Osteoblast (primary cell): ENCODE results near the gene UGT1A7. TPM values are rescaled to one million over a fixed set of nuclear protein-coding genes. Genes with fewer than 3 reads are reported as not detected.

Source experiments
- DNase-seq: peaks from one replicate; pipeline ENCODE4 v3.0.0; 2011; ENCODE audit warnings: low spot score, mixed read lengths; ENCODE audit not compliant: insufficient read length; ENCODE audit errors: missing footprints
- H2AFZ ChIP-seq: 2 replicates; pipeline ENCODE4 v1.6.0; 2011; ENCODE audit warnings: mild to moderate bottlenecking, low read length
- H3K27ac ChIP-seq: 2 replicates; pipeline ENCODE4 v1.5.1; 2011; ENCODE audit warnings: mild to moderate bottlenecking, low read depth, low read length, moderate library complexity
- H3K27me3 ChIP-seq: 2 replicates; pipeline ENCODE4 v1.6.0; 2012; ENCODE audit warnings: mild to moderate bottlenecking, control low read depth, inconsistent platforms, low read length, moderate library complexity; ENCODE audit not compliant: insufficient read depth
- H3K36me3 ChIP-seq: 2 replicates; pipeline ENCODE4 v1.5.1; 2011; ENCODE audit warnings: mild to moderate bottlenecking, low read length, control low read depth, moderate library complexity; ENCODE audit not compliant: insufficient read depth
- H3K4me1 ChIP-seq: 2 replicates; pipeline ENCODE4 v1.5.1; 2011; ENCODE audit warnings: mild to moderate bottlenecking, low read length, control low read depth, moderate library complexity; ENCODE audit not compliant: insufficient read depth
- H3K4me2 ChIP-seq: 2 replicates; pipeline ENCODE4 v1.6.0; 2011; ENCODE audit warnings: mild to moderate bottlenecking, low read length; ENCODE audit not compliant: insufficient read depth
- H3K4me3 ChIP-seq: fragments of 200-600 bp; sonication (generic); 3 replicates; pipeline ENCODE4 v1.5.1; 2012; ENCODE audit warnings: mild to moderate bottlenecking, low read length, inconsistent platforms; ENCODE audit not compliant: insufficient read depth
- H3K79me2 ChIP-seq: 2 replicates; pipeline ENCODE4 v1.6.0; 2012; ENCODE audit warnings: mild to moderate bottlenecking, low read length, control low read depth, inconsistent platforms; ENCODE audit not compliant: insufficient read depth
- H3K9me3 ChIP-seq: 2 replicates; pipeline ENCODE4 v1.5.1; 2011; ENCODE audit warnings: low read depth, low read length, control low read depth
- H4K20me1 ChIP-seq: 2 replicates; pipeline ENCODE4 v1.6.0; 2012; ENCODE audit warnings: mild to moderate bottlenecking, low read length, control low read depth; ENCODE audit not compliant: insufficient read depth
- CTCF ChIP-seq: IDR thresholded peaks from 2 replicates; pipeline ENCODE4 v1.5.1; 2011; ENCODE audit warnings: mild to moderate bottlenecking, low read depth, low read length, moderate library complexity; ENCODE audit errors: extremely low read depth
- total RNA-seq: library from RNA; depleted of rRNA; stranded (reverse); fragments of >200 nt; gene quantifications from 2 replicates; pipeline ENCODE4 v1.2.3, GENCODE V29; 2012

The UGT1A7 gene
- total RNA-seq, 1 donor = not detected

GRCh38 chr2:233760043-233760442, 78.3 kb downstream of the UGT1A7 start, which contains the start of gene UGT1A1:
TSS of gene UGT1A1 (plus strand) at chr2:233760270. CDS start at chr2:233760288, 18 bp downstream.
- Histone ChIP-seq H3K36me3 (no peaks in the 10 kb centered on the region), H2AFZ (no peak within 1 kb of the TSS), H3K4me2 (no peak within 1 kb of the TSS), H3K4me1 (peaks cover 28% of the 10 kb centered on the region), H3K79me2 (no peaks in the 10 kb centered on the region), H4K20me1 (no peaks in the 10 kb centered on the region), H3K9me3 (no peaks in the 10 kb centered on the region), H3K4me3 (no peak within 1 kb of the TSS), H3K27me3 (no peaks in the 10 kb centered on the region), H3K27ac (no peak within 1 kb of the TSS)
- no peak for DNase-seq
- no peak for TF ChIP-seq CTCF

GRCh38 chr2:233761040-233761769, 79.5 kb downstream of the UGT1A7 start:
- Histone ChIP-seq H3K9me3 (no peaks in the 10 kb centered on the region), H3K4me1 (peaks cover 28% of the 10 kb centered on the region), H3K27me3 (no peaks in the 10 kb centered on the region), H2AFZ (no peak overlapping the region), H3K27ac (no peak overlapping the region), H3K79me2 (no peaks in the 10 kb centered on the region), H3K4me3 (no peak overlapping the region), H4K20me1 (no peaks in the 10 kb centered on the region), H3K4me2 (peak overlapping the region; percentile 26), H3K36me3 (no peaks in the 10 kb centered on the region)
- DNase-seq = no peak
- no peak for TF ChIP-seq CTCF

GRCh38 chr2:233764264-233764663, 82.6 kb downstream of the UGT1A7 start:
- H2AFZ ChIP-seq = peak overlapping the region; percentile 25
- no peak for TF ChIP-seq CTCF
- H3K27ac ChIP-seq = peak overlapping the region; percentile 51
- H3K36me3 ChIP-seq = no peaks in the 10 kb centered on the region
- no peaks in the 10 kb centered on the region for H3K79me2 ChIP-seq
- H4K20me1 ChIP-seq = no peaks in the 10 kb centered on the region
- peaks cover 23% of the 10 kb centered on the region for H3K4me1 ChIP-seq
- H3K4me3 ChIP-seq = no peak overlapping the region
- H3K4me2 ChIP-seq = peak overlapping the region; percentile 42
- no peaks in the 10 kb centered on the region for H3K27me3 ChIP-seq
- H3K9me3 ChIP-seq = no peaks in the 10 kb centered on the region
- peak; percentile 92 for DNase-seq

GRCh38 chr2:233764761-233765160, 83.1 kb downstream of the UGT1A7 start:
- H3K79me2 ChIP-seq = no peaks in the 10 kb centered on the region
- peak overlapping the region; percentile 51 for H3K27ac ChIP-seq
- DNase-seq = no peak
- no peak overlapping the region for H2AFZ ChIP-seq
- no peaks in the 10 kb centered on the region for H3K9me3 ChIP-seq
- H3K4me2 ChIP-seq = peak overlapping the region; percentile 42
- H3K36me3 ChIP-seq = no peaks in the 10 kb centered on the region
- peaks cover 23% of the 10 kb centered on the region for H3K4me1 ChIP-seq
- H3K4me3 ChIP-seq = no peak overlapping the region
- no peak for TF ChIP-seq CTCF
- H3K27me3 ChIP-seq = no peaks in the 10 kb centered on the region
- no peaks in the 10 kb centered on the region for H4K20me1 ChIP-seq
